Neural progenitor cell (in vitro differentiated cells): ENCODE measurements around the gene TIMM22. TPM values are rescaled to one million over a fixed set of nuclear protein-coding genes. Genes with fewer than 3 reads are reported as not detected.

Source experiments
- DNase-seq: peaks from one replicate; pipeline ENCODE4 v3.0.0-alpha.2; 2016; ENCODE audit warnings: low spot score
- H2AFZ ChIP-seq: fragments of 200-600 bp; sonication (generic); replicated peaks from 2 replicates; pipeline ENCODE4 v1.6.1; 2016; ENCODE audit warnings: antibody characterized with exemption
- H3F3A ChIP-seq: fragments of 200-600 bp; sonication (generic); 2 replicates; pipeline ENCODE4 v1.6.1; 2016; ENCODE audit warnings: antibody characterized with exemption, low read depth
- H3K27ac ChIP-seq: fragments of 200-600 bp; sonication (generic); 2 replicates; pipeline ENCODE4 v1.5.1; 2016; ENCODE audit warnings: mild to moderate bottlenecking
- H3K27me3 ChIP-seq: fragments of 200-600 bp; sonication (generic); 2 replicates; pipeline ENCODE4 v1.6.1; 2016; ENCODE audit warnings: mild to moderate bottlenecking, moderate library complexity
- H3K36me3 ChIP-seq: fragments of 200-600 bp; sonication (generic); 2 replicates; pipeline ENCODE4 v1.5.1; 2016
- H3K4me1 ChIP-seq: fragments of 200-600 bp; sonication (generic); 2 replicates; pipeline ENCODE4 v1.6.1; 2016; ENCODE audit warnings: mixed run types
- H3K4me2 ChIP-seq: fragments of 200-600 bp; sonication (generic); 2 replicates; pipeline ENCODE4 v1.6.1; 2016
- H3K4me3 ChIP-seq: fragments of 200-600 bp; sonication (generic); 2 replicates; pipeline ENCODE4 v1.5.1; 2016
- H3K79me2 ChIP-seq: fragments of 200-600 bp; sonication (generic); 2 replicates; pipeline ENCODE4 v1.6.1; 2016; ENCODE audit warnings: low read depth
- H3K9ac ChIP-seq: fragments of 200-600 bp; sonication (generic); 2 replicates; pipeline ENCODE4 v1.6.1; 2016
- H3K9me3 ChIP-seq: fragments of 200-600 bp; sonication (generic); 2 replicates; pipeline ENCODE4 v1.5.1; 2016; ENCODE audit warnings: low read depth
- H4K20me1 ChIP-seq: fragments of 200-600 bp; sonication (generic); 2 replicates; pipeline ENCODE4 v1.6.1; 2016; ENCODE audit warnings: low read depth
- H3K27ac Mint-ChIP-seq: 3 replicates; pipeline ENCODE4 v1.8.0; 2021; ENCODE audit warnings: mixed read lengths
- H3K27me3 Mint-ChIP-seq: 2 replicates; pipeline ENCODE4 v1.8.0; 2022; ENCODE audit warnings: low read depth, mild to moderate bottlenecking, inconsistent platforms, moderate library complexity, mixed read lengths; ENCODE audit not compliant: insufficient read depth
- H3K36me3 Mint-ChIP-seq: 3 replicates; pipeline ENCODE4 v1.8.0; 2021; ENCODE audit warnings: mixed read lengths
- H3K4me1 Mint-ChIP-seq: 3 replicates; pipeline ENCODE4 v1.8.0; 2021; ENCODE audit warnings: mixed read lengths
- H3K4me3 Mint-ChIP-seq: 3 replicates; pipeline ENCODE4 v1.8.0; 2021; ENCODE audit warnings: mild to moderate bottlenecking, moderate library complexity, mixed read lengths
- H3K9me3 Mint-ChIP-seq: 3 replicates; pipeline ENCODE4 v1.8.0; 2020; ENCODE audit warnings: mixed read lengths
- EZH2 ChIP-seq: fragments of 200-600 bp; sonication (generic); IDR thresholded peaks from 2 replicates; pipeline ENCODE4 v1.6.1; 2017; ENCODE audit warnings: antibody characterized with exemption, mild to moderate bottlenecking, moderate library complexity
- EZH2phosphoT487 ChIP-seq: fragments of 200-600 bp; sonication (generic); IDR thresholded peaks from 2 replicates; pipeline ENCODE4 v1.6.1; 2017; ENCODE audit warnings: antibody characterized with exemption
- total RNA-seq: library from RNA; depleted of rRNA; stranded (reverse); fragments of >200 nt; gene quantifications from 2 replicates; pipeline ENCODE4 v1.2.3, GENCODE V29; 2015; ENCODE audit warnings: low replicate concordance
- TF ChIP-seq, protein P1 (sequence below): fragments of 200-600 bp; sonication (generic); IDR thresholded peaks from 2 replicates; pipeline ENCODE4 v1.5.1; 2017; ENCODE audit warnings: antibody characterized with exemption, mild to moderate bottlenecking

The TIMM22 gene
- total RNA-seq, 1 donor from 2014 or later = 11.7 TPM

DNA sequence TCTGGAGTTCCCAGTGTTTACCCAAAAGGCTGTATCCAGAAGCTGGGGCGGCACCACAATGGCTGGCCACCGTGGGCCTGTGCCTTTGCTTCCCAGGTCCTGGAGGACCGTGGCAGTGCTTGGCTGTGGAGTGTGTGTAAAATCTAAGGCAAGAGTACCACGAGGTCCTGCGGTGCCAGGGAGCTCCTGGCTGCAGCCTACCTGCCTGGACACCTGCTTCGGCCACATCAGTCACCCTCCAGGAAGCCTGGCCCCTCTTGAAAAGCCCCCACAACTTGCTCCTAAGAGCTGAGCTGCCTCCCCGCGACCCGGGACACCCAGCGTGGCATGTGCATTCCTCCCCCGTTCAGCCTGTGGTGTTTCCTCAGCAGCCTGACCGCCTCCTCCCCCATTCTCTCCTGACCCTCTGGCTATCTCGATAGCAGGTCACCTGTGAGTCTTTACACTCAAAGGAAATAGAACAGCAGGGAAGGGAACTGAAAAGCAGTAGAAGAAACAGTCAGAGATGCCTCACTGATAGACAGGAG lies 7.9 kb downstream of the TIMM22 start:
- H3K79me2 ChIP-seq = no peaks in the 10 kb centered on the region
- no peaks in the 10 kb centered on the region for H4K20me1 ChIP-seq
- H3K4me3 ChIP-seq = no peak overlapping the region
- no peaks in the 10 kb centered on the region for H3K36me3 ChIP-seq
- Mint-ChIP-seq H3K4me3 (no peak overlapping the region), H3K4me1 (peaks cover 6% of the 10 kb centered on the region), H3K27me3 (peaks cover 7% of the 10 kb centered on the region), H3K9me3 (no peaks in the 10 kb centered on the region), H3K27ac (no peak overlapping the region), H3K36me3 (peaks cover 17% of the 10 kb centered on the region)
- no peak for DNase-seq
- TF ChIP-seq, protein P1, sequence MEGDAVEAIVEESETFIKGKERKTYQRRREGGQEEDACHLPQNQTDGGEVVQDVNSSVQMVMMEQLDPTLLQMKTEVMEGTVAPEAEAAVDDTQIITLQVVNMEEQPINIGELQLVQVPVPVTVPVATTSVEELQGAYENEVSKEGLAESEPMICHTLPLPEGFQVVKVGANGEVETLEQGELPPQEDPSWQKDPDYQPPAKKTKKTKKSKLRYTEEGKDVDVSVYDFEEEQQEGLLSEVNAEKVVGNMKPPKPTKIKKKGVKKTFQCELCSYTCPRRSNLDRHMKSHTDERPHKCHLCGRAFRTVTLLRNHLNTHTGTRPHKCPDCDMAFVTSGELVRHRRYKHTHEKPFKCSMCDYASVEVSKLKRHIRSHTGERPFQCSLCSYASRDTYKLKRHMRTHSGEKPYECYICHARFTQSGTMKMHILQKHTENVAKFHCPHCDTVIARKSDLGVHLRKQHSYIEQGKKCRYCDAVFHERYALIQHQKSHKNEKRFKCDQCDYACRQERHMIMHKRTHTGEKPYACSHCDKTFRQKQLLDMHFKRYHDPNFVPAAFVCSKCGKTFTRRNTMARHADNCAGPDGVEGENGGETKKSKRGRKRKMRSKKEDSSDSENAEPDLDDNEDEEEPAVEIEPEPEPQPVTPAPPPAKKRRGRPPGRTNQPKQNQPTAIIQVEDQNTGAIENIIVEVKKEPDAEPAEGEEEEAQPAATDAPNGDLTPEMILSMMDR = no peak
- no peak for TF ChIP-seq EZH2
- H3K27me3 ChIP-seq = no peaks in the 10 kb centered on the region
- H2AFZ ChIP-seq = no peak overlapping the region
- no peak overlapping the region for H3K9ac ChIP-seq
- H3K4me1 ChIP-seq = no peaks in the 10 kb centered on the region
- no peaks in the 10 kb centered on the region for H3F3A ChIP-seq
- no peaks in the 10 kb centered on the region for H3K9me3 ChIP-seq
- H3K4me2 ChIP-seq = no peak overlapping the region
- H3K27ac ChIP-seq = no peak overlapping the region

DNA sequence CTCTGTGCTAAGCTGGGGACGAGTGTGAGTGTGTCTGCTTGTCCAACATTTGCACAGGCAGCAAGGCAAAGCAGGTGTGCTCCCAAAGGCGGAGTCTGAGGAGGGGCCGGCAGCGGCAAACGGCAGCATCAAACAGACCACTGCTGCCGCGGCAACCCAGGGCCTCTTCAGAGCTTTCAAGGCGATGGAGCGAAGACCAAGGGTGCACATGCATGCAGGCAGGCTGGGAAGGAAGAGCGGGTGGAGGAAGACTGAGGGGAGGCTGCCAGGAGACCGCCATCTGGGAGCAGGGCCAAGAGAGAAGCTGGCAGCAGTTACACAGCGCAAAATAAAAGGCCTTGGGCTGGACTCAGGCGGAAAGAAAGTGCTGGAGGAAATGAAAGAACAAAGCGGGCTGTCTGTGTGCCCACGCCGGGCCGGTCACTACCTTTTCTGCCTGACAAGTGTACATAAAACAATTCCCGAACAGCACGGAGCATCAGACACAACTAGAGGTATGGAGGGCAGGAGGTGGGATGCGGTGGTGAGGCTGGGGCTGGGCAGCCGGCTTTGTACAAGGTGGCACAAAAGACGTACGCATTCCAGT lies 8.5 kb downstream of the TIMM22 start:
- Mint-ChIP-seq H3K4me1 (peaks cover 6% of the 10 kb centered on the region), H3K9me3 (no peaks in the 10 kb centered on the region), H3K27ac (no peak overlapping the region), H3K36me3 (peaks cover 15% of the 10 kb centered on the region), H3K27me3 (peaks cover 7% of the 10 kb centered on the region), H3K4me3 (no peak overlapping the region)
- Histone ChIP-seq H3F3A (no peaks in the 10 kb centered on the region), H3K4me1 (no peaks in the 10 kb centered on the region), H3K9ac (no peak overlapping the region), H3K79me2 (no peaks in the 10 kb centered on the region), H3K36me3 (no peaks in the 10 kb centered on the region), H4K20me1 (no peaks in the 10 kb centered on the region), H3K4me3 (no peak overlapping the region), H3K27me3 (no peaks in the 10 kb centered on the region), H3K27ac (no peak overlapping the region), H3K4me2 (no peak overlapping the region), H3K9me3 (no peaks in the 10 kb centered on the region), H2AFZ (no peak overlapping the region)
- TF ChIP-seq, protein P1 = no peak
- TF ChIP-seq EZH2phosphoT487 (no peak), EZH2 (no peak)
- DNase-seq = no peak

DNA sequence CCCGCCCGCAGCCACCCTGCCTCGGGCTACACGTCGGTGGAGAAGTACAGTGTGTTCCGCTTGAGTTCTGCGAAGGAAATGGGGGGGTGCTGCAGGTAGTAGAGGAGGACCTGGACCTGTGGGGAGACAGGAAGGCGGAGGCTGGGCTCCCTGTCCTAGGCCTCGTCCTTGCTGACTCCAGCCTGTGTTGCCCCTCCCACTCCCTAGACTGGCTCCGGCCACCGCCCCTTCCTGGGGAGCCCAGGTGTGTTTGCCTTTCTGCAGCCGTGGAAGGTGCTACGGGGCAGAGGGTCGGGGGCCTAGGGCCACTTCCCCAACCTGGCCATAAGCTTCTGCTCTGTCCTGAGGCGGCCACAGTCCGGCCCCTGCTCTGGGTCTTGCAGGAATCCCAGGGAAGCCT lies 9.1 kb downstream of the TIMM22 start:
- no peaks in the 10 kb centered on the region for H3K79me2 ChIP-seq
- H3K27me3 ChIP-seq = no peaks in the 10 kb centered on the region
- no peaks in the 10 kb centered on the region for H3K4me1 ChIP-seq
- no peaks in the 10 kb centered on the region for H3K36me3 ChIP-seq
- H3K9ac ChIP-seq = no peak overlapping the region
- Mint-ChIP-seq H3K4me1 (peaks cover 6% of the 10 kb centered on the region), H3K27me3 (peaks cover 7% of the 10 kb centered on the region), H3K27ac (no peak overlapping the region), H3K9me3 (no peaks in the 10 kb centered on the region), H3K4me3 (no peak overlapping the region), H3K36me3 (peaks cover 13% of the 10 kb centered on the region)
- H3K4me3 ChIP-seq = no peak overlapping the region
- no peaks in the 10 kb centered on the region for H3F3A ChIP-seq
- no peak overlapping the region for H3K27ac ChIP-seq
- H3K4me2 ChIP-seq = no peak overlapping the region
- no peaks in the 10 kb centered on the region for H4K20me1 ChIP-seq
- H3K9me3 ChIP-seq = no peaks in the 10 kb centered on the region
- no peak for DNase-seq
- no peak overlapping the region for H2AFZ ChIP-seq
- TF ChIP-seq EZH2phosphoT487 = no peak
- TF ChIP-seq, protein P1 = no peak
- no peak for TF ChIP-seq EZH2
